Measurements from ENCODE around the gene RAB7B.
"Not testable (repeated sequence)": the region's sequence is repeated elsewhere in the genome, so short reads cannot be mapped to it uniquely, and the experiment has no call there.

Gene RAB7B

DNA sequence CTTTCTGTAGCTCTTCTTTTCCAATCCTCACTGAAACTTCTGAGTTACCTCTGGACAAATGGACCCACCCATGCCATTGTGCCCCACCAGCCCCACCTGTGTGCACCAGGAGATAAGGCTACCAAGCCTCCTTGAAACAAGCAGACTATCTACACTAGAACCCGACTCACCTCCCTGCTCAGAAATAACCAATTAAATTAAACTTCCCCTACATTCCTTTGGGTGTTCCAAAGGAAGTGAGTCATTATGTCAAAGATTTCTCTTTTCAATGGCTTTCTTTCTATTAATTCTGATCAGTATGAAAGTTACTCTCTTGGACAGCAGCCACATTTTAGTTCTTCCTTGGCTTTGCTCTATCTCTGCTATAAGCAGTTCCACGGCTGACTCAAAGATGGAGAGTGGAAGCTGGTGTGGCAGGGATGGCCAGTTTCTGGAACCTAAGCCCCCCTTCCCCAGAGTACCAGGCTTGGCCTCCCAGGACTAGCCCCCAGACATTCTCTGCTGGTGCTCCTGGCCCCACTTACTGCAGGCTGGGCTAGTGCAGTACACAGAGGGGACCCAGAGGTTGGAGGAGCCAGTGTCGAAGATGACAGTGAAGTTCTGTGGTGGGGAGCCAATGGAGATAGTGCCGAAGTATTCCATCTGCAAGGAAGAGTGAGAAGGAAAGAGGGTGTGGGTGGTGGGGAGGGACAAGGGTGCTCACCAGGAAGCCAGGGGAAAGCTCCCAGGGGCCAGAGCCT is 18.6 kb upstream of the RAB7B start:
- no peak for DNase-seq

DNA sequence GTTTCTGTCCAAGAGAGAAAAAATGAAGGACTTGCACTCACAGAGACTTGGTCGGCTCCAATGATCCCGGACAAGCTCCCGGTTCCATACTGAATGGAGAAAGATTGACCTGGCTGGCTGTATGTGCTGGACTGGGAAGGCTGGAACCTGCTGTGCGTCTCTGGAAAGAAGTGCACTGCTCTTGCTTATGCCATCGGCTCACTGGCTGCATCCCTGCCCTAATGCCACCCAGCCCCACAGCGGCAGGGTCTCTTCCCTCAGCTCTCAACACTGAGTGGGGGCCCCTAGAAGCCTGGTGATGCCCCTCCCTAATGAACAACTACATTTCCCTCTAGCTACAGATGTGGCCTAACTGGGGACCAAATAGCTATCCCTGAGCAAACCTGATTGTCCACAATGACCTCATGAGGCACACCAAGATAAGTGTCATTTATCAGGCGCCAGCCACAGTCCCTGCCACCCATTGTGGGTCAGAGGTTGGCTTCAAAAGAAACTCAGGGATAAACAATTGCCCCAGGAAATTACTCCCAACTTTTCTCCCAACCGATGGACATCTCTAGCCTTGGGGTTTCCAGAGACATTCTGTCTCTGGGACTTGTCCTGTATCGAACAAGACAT is 17.9 kb upstream of the RAB7B start:
- no peak for DNase-seq

- no peak for DNase-seq
Measured at GRCh38 chr1:206020393-206021007, 17.3 kb upstream of the RAB7B start.

- no peak for DNase-seq
Measured at GRCh38 chr1:206015071-206015470, 11.9 kb upstream of the RAB7B start.

DNA sequence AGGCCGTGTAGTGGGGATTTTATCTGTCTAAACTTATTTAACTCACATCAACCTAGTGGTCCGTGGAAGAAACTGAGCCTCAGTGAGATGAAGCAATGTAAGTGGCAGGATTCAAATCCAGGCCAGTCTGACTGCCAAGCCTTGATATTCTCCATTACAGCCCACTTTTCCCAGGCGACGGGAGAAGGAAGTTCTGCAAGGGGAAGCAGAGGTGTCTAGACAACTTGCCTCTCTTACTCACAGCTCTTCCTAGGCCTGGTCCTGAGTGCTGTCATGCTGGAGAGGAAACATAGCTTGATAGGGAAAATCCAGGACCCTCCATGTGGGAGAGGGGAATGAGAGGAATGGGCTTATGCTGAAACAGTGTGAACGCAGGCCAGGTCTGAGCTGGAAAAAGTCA is 11.4 kb upstream of the RAB7B start:
- DNase-seq: no peak

DNA sequence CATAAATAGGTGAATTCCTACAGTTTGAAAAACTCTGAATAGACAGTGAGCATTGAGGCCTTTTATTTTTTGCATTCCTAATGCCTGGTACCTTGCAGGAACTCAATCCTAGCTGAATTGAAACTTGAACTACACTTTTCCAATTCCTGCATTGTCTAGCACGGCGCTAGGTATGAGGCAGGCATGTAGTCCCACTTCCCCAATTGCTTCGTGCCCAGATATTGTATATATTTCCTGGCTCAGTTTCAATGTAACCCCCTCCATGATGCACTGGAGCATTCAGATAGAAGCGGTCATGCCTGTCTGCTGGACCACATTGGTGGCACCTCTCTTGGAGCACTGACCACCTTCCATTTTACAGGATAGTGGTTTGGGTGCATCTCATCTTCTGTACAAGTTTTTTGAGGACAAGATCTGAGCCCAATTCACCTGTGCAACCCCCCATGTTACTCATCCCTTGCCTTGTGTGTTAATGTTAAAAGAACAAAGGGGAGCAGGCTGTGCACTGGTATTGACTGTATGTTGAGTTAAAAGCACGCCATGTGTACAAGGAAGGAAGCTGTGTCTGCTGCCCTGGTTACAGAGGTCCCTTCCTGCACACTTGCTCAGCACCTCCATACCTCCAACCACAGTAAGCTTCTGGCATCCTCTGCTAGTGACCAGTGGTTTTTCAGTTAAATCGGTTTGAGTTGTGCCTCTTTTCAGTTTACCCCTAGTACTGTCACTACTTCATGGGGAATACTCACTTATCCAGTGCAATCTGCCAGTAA is 10.0 kb upstream of the RAB7B start:
- no peak for DNase-seq

- DNase-seq: peak; percentile 41 to 82
Measured at GRCh38 chr1:206012086-206012859, 9.1 kb upstream of the RAB7B start.

DNA sequence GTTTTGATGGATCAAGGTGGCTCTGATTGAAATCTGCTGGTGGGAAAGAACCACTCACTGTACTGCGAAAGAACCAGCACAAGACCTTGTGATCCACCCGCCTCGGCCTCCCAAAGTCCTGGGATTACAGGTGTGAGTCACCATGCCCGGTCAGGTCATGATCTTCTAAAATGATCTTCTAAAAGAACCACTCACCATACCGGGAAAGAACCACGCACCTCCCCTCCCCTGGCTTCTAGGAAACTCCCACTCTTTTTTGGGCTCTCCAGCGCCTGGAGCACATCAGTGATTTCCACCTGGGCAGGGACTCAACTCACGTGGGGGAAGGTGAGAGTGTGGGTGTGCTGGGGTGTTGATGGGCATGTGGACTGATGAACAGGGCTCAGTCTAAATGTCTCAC is 7.9 kb upstream of the RAB7B start:
- no peak for DNase-seq

DNA sequence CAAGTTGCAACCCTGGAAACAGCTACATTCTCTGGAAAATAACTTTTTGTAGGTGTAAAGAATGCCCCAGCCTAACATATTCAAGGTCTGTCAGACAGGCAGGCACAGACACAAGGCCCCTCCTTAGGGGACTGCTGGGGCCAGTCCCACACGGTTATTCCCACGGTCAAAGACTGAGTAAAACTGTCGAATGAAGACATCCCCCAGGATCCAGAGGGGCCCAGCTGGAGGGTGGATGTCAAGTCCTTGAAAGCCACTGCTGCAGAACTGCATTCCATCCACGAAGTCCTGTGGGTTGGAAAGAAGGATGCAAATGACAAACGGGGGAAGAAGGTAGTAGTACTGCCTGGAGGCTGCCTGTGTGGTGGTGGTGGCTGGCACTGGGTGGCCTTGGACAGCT is 6.9 kb upstream of the RAB7B start:
- DNase-seq: no peak

DNA sequence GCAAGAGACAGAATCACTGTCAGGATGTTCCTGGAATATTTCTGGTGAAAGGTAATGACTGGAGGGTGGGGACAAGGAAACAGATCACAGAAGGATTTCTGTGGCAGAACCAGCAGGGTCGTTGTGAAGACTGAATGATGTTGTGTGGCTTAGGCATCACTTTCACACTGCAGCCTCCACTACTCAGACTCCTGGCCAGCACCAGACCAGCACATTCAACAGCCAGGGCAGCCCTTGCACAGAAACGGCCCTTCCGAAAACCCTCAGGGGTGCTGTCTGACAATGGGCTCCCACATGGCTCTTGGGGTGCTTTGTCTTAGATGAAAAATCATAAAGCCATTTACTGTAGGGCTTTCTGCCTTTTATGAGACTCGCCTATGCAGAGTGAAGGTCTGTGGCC is 3.8 kb upstream of the RAB7B start:
- no peak for DNase-seq

- DNase-seq: peak in 1 of 2 donors; percentile 16
Measured at GRCh38 chr1:206005778-206006180, 2.6 kb upstream of the RAB7B start.

GRCh38 chr1:206005234-206005633 is 2.0 kb upstream of the RAB7B start:
- no peak for DNase-seq

DNA sequence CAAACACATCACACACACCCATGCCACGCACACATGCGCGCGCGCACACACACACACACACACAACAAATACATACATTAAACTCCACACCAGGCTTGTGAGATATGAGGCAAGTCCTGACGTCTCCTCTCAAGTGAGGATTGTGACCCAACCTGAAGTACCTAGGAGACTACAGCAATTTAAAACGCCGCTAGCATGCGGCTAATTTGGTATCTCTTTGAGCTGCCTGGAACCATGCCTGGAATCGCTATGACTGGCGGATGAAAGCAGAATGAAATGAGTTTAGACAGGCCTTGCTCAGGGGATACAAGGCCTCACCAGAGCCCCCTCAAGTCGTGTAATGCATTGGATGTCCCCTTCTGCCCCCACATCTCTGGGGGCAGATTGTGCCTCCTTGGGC is 1.6 kb upstream of the RAB7B start:
- no peak for DNase-seq

DNA sequence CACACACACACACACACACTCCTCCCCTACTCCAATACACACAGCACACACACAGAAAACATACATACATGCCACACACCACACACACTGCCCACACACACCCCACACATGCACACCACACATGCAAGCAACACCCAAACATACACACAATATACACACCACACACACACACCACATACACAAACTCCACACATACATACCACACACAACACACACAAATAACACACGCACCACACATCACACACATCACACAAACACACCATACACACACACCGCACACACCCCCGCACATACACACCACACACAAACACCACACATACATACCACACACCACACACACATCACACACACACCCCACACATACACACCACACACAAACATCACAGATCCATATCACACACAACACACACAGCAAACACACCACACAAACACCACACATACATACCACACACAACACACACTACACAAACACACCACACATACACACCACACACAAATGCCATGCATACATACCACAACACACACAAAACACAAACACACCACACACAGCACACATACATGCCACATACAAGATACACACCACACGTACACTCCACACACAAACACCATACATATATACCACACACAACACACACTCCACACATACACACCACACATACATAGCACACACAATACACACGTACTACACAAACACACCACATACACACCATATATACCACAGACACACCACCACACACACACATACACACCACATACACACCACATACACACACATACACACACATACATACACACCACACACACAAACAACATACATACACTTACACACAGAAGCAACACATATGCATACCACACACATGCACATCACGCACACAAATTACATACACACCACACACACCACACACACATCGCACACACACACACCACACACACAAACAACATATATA is 932 bp upstream of the RAB7B start:
- no peak for DNase-seq

DNA sequence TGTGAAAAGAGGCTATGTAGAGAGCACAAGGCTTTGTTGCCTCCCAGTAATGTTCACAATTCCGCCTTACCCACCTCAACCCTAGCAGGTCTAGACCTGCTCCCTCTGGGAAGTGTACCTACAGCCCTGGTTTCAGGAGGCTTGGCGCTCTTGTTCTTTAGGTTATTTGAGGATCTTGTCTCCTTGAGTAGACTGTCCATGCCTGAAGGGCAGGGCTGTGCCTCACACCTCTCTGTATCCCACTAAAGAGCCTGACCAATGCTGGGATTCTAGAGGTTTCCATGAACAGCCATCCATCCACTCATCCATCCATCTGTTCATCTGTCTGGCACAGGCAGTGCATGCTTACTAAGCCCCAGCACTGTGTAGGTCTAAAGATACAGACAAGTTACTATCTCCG is 1.0 kb downstream of the RAB7B start:
- DNase-seq: no peak

GRCh38 chr1:206001476-206001888 is 1.7 kb downstream of the RAB7B start:
- DNase-seq: peak in 1 of 2 donors; percentile 53

DNA sequence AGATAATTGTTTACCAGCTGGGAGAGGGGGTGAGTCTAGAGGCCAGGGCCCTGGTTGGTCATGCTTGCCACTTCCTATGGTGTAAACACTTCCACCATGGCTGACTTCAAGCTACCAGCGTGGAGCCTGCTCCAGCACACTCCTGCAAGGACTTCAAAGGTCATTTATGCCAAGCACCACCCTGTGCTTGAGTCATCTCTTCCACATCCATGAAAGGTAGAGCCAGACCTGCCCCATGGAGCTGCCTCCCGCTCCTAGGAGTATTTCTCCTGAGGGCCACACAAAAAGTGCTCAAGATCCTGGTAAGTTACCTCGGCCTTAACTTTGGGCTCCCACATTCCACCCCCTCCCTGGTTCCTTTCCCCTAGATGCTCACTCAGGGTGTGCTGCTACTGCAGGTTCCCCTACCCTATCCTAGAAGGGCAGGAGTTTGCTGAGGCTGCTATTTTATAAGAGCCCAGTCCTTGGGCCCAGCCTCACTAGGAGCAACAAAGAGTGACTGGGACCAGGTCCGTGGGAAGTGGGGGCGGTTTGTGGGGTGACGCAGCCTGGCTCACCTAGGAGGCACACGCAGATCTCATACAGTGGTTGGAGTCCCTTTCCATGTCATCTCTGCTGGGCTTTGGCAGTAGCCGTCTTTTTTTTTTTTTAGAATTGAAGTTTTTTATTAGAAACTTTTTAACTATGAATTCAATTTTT is 2.4 kb downstream of the RAB7B start:
- no peak for DNase-seq

- no peak for DNase-seq
Measured at GRCh38 chr1:205998457-205999241, 4.5 kb downstream of the RAB7B start.

DNA sequence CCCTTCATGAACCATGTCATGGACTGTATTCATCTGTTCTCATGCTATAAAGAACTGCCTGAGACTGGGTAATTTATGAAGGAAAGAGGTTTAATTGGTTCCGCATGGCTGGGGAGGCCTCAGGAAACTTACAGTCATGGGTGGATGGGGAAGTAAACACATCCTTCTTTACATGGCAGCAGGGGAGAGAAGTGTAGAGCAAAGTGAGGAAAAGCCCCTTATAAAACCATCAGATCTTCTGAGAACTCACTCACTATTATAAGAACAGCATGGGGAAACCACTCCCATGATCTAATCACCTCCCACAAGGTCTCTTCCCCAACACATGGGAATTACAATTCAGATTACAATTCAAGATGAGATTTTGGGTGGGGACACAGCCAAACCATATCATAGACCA is 6.6 kb downstream of the RAB7B start:
- not testable (repeated sequence) for DNase-seq

GRCh38 chr1:205994346-205994745 is 8.8 kb downstream of the RAB7B start:
- no peak for DNase-seq

Measured in CD4-positive, alpha-beta T cell treated with Interleukin-4 for 1 hour (primary cell).